Calu3 (cell line): ENCODE results near the gene FBXO34. TPM values are rescaled to one million over a fixed set of nuclear protein-coding genes. Genes with fewer than 3 reads are reported as not detected.

Experiments
- BruUV-seq: library from RNA; stranded (reverse); fragments of 400-500 nt; replicated peaks from 2 replicates; lab custom pipeline; 2021; lab: Mats Ljungman, UMichigan
- CTCF ChIA-PET: fragments of 300-600 bp; sonication (Branson Sonifier 250); formaldehyde crosslinking; loops from one replicate; lab custom pipeline; 2022; ENCODE audit warnings: antibody characterized with exemption; lab: Charles Lee
- DNase-seq: peaks from one replicate; pipeline ENCODE4 v3.0.0; 2022
- H3K27ac Mint-ChIP-seq: one replicate; pipeline ENCODE4 v1.8.0; 2022; ENCODE audit warnings: mixed read lengths; ENCODE audit not compliant: unreplicated experiment
- H3K27me3 Mint-ChIP-seq: one replicate; pipeline ENCODE4 v1.8.0; 2022; ENCODE audit warnings: mixed read lengths; ENCODE audit not compliant: unreplicated experiment
- H3K36me3 Mint-ChIP-seq: one replicate; pipeline ENCODE4 v1.8.0; 2022; ENCODE audit warnings: mild to moderate bottlenecking, moderate library complexity, mixed read lengths; ENCODE audit not compliant: insufficient read depth, unreplicated experiment
- H3K4me1 Mint-ChIP-seq: one replicate; pipeline ENCODE4 v1.8.0; 2022; ENCODE audit warnings: mild to moderate bottlenecking, low read depth, mixed read lengths; ENCODE audit not compliant: unreplicated experiment
- H3K4me3 Mint-ChIP-seq: one replicate; pipeline ENCODE4 v1.8.0; 2022; ENCODE audit warnings: mild to moderate bottlenecking, low read depth, moderate library complexity, mixed read lengths; ENCODE audit not compliant: unreplicated experiment
- H3K9me3 Mint-ChIP-seq: one replicate; pipeline ENCODE4 v1.8.0; 2022; ENCODE audit warnings: low read depth, mixed read lengths; ENCODE audit not compliant: unreplicated experiment
- intact Hi-C: fragments of 100-400 bp; cut with micrococcal nuclease; formaldehyde crosslinking; loops from one replicate; pipeline ENCODE4 v1.10.0; 2022; ENCODE audit not compliant: unreplicated experiment
- total RNA-seq: library from RNA; stranded (reverse); gene quantifications from 2 replicates; pipeline ENCODE4 v1.2.3, GENCODE V29; 2022
- TF ChIP-seq, protein P1 (sequence below): fragments of 200-600 bp; IDR thresholded peaks from one replicate; pipeline ENCODE4 v1.8.0; 2022; ENCODE audit warnings: antibody characterized with exemption; ENCODE audit not compliant: unreplicated experiment

The FBXO34 gene
- total RNA-seq, 1 experiment from 2014 or later = 30.0 TPM

- H3K27ac Mint-ChIP-seq = no peak overlapping the region
- peaks cover 5% of the 10 kb centered on the region for H3K36me3 Mint-ChIP-seq
- H3K4me3 Mint-ChIP-seq = no peak overlapping the region
- intact Hi-C loops = no loop called here
- DNase-seq = no peak
- peaks cover 8% of the 10 kb centered on the region for H3K4me1 Mint-ChIP-seq
- no TSS peak for BruUV-seq
- no peaks in the 10 kb centered on the region for H3K27me3 Mint-ChIP-seq
- TF ChIP-seq, protein P1, sequence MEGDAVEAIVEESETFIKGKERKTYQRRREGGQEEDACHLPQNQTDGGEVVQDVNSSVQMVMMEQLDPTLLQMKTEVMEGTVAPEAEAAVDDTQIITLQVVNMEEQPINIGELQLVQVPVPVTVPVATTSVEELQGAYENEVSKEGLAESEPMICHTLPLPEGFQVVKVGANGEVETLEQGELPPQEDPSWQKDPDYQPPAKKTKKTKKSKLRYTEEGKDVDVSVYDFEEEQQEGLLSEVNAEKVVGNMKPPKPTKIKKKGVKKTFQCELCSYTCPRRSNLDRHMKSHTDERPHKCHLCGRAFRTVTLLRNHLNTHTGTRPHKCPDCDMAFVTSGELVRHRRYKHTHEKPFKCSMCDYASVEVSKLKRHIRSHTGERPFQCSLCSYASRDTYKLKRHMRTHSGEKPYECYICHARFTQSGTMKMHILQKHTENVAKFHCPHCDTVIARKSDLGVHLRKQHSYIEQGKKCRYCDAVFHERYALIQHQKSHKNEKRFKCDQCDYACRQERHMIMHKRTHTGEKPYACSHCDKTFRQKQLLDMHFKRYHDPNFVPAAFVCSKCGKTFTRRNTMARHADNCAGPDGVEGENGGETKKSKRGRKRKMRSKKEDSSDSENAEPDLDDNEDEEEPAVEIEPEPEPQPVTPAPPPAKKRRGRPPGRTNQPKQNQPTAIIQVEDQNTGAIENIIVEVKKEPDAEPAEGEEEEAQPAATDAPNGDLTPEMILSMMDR = no peak
- CTCF ChIA-PET = interaction anchor here (0.6 kb wide), 1 partner anchor 28 kb away, joined by 3 read pairs; no protein-coding TSS in a partner anchor
- H3K9me3 Mint-ChIP-seq = no peaks in the 10 kb centered on the region
Measured at GRCh38 chr14:55399852-55400251, 128.6 kb downstream of the FBXO34 start.

DNA sequence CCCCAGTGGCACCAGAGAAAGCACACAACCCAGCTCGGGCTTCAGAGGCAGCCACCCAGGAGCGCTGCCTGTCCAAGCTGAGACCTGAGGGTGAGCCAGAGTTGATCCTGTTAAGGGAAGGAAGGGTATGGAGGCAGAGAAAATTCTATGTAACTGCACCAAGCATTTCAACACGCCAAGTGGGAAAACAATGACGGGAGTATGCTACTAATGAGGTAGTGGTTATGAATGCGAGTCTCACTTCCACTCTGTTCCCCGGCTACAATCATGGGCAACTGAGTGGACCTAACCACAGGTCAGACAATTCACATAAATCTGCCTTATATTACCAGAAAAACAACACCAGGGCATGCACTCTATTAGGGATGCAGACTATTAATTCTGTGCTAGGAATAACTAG lies 130.5 kb downstream of the FBXO34 start:
- intact Hi-C loops = no loop called here
- Mint-ChIP-seq H3K4me1 (peaks cover 8% of the 10 kb centered on the region), H3K36me3 (peaks cover 5% of the 10 kb centered on the region), H3K27ac (no peak overlapping the region), H3K9me3 (no peaks in the 10 kb centered on the region), H3K27me3 (no peaks in the 10 kb centered on the region), H3K4me3 (no peak overlapping the region)
- BruUV-seq = no TSS peak
- TF ChIP-seq, protein P1 = no peak
- CTCF ChIA-PET = no interaction called here
- DNase-seq = no peak

Other genes starting within 250 kb of the FBXO34 start
- gene WDHD1, start 244.3 kb upstream of the FBXO34 start, total RNA-seq = 25.0 and 27.7 TPM in 2 replicates
- gene SOCS4, start 244.2 kb upstream of the FBXO34 start, total RNA-seq = 29.9 and 31.5 TPM in 2 replicates
- gene MAPK1IP1L, start 219.8 kb upstream of the FBXO34 start, total RNA-seq = 104 and 108 TPM in 2 replicates
- 429 and 672 TPM in 2 replicates for gene LGALS3, start 142.2 kb upstream of the FBXO34 start, total RNA-seq
- gene DLGAP5, start 79.8 kb upstream of the FBXO34 start, total RNA-seq = 48.7 and 54.3 TPM in 2 replicates
- 8.1 and 9.4 TPM in 2 replicates for gene ATG14, start 140.4 kb downstream of the FBXO34 start, total RNA-seq
- gene TBPL2, start 169.2 kb downstream of the FBXO34 start, total RNA-seq = not detected in 2 replicates